Spleen (tissue), 11 donors: ENCODE results near the gene NLRP1. TPM values are rescaled to one million over a fixed set of nuclear protein-coding genes. Genes with fewer than 3 reads are reported as not detected.

Experiments used
- DNase-seq: peaks from one replicate; pipeline ENCODE4 v3.0.0-alpha.2; 2020
- H3K27ac ChIP-seq, 8 donors: fragments of 200-600 bp; sonication (generic) in 7 of 8; 1 replicate in 4 of 8; 2 replicates in 4 of 8; pipeline versions ENCODE4 v1.5.0 to v1.8.0; 2016 to 2021; ENCODE audit warnings: inconsistent platforms in 4 of 8, mild to moderate bottlenecking in 4 of 8, moderate library complexity in 1 of 8
- H3K27me3 ChIP-seq, 7 donors: fragments of 200-600 bp; sonication (generic) in 6 of 7; replicated peaks in 1 of 7; 1 replicate in 4 of 7; 2 replicates in 3 of 7; pipeline versions ENCODE4 v1.5.0 to v1.8.0; 2016 to 2021; ENCODE audit warnings: inconsistent platforms in 3 of 7, mild to moderate bottlenecking in 1 of 7
- H3K36me3 ChIP-seq, 6 donors: fragments of 200-600 bp; sonication (generic) in 5 of 6; 1 replicate in 4 of 6; 2 replicates in 2 of 6; pipeline versions ENCODE4 v1.5.0 to v1.8.0; 2016 to 2021; ENCODE audit warnings: inconsistent platforms in 2 of 6
- H3K4me1 ChIP-seq, 6 donors: fragments of 200-600 bp; sonication (generic) in 5 of 6; 1 replicate in 3 of 6; 2 replicates in 3 of 6; pipeline versions ENCODE4 v1.5.0 to v1.8.0; 2016 to 2021; ENCODE audit warnings: inconsistent platforms in 3 of 6
- H3K4me3 ChIP-seq, 8 donors: fragments of 200-600 bp; sonication (generic) in 7 of 8; 1 replicate in 4 of 8; 2 replicates in 4 of 8; pipeline versions ENCODE4 v1.5.0 to v1.8.0; 2016 to 2021; ENCODE audit warnings: inconsistent platforms in 4 of 8, mild to moderate bottlenecking in 4 of 8, moderate library complexity in 2 of 8
- H3K9me3 ChIP-seq, 8 donors: fragments of 200-600 bp; sonication (generic) in 7 of 8; 1 replicate in 4 of 8; 2 replicates in 4 of 8; pipeline versions ENCODE4 v1.5.0 to v1.8.0; 2016 to 2021; ENCODE audit warnings: inconsistent platforms in 4 of 8
- CTCF ChIP-seq, 11 experiments: fragments of 200-600 bp in 7 of 11; fragments of 450-650 bp in 4 of 11; sonication (generic) in 4 of 11; IDR thresholded peaks in 8 of 11; conservative IDR thresholded peaks in 3 of 11; 1 replicate in 7 of 11; 2 replicates in 4 of 11; pipeline versions ENCODE4 v1.4.0 to v1.8.0; 2016 to 2021; ENCODE audit warnings: antibody characterized with exemption in 11 of 11, inconsistent platforms in 4 of 11, mild to moderate bottlenecking in 1 of 11
- POLR2A ChIP-seq, 3 donors: fragments of 450-650 bp; IDR thresholded peaks; one replicate each; pipeline ENCODE4 v1.5.1; 2017; ENCODE audit warnings: antibody characterized with exemption in 3 of 3, mild to moderate bottlenecking in 1 of 3
- POLR2AphosphoS5 ChIP-seq, 3 donors: sonication (generic); formaldehyde crosslinking; IDR thresholded peaks; one replicate each; pipeline ENCODE4 v1.5.1; 2017; ENCODE audit warnings: antibody characterized with exemption in 3 of 3
- WGBS, 5 donors: extraction: QIAGEN DNeasy Blood & Tissue Kit in 3 of 5; methylation state at CpG; one replicate each; pipeline versions ENCODE4 v1.1.5 to v1.1.7; 2013 to 2018; 5-methylcytosine and 5-hydroxymethylcytosine counted together
- intact Hi-C: fragments of 100-400 bp; cut with DNase I; formaldehyde crosslinking; loops from one replicate; pipeline ENCODE4 v1.15.0; 2023; ENCODE audit warnings: low total_unique reads
- polyA plus RNA-seq, 3 donors: library from polyadenylated mRNA; stranded (reverse); fragments of 200-250 nt; gene quantifications; one replicate each; pipeline ENCODE4 v1.2.1, GENCODE V29; 2013
- total RNA-seq, 7 donors: library from RNA; depleted of rRNA in 3 of 7; stranded (reverse); fragments of >200 nt in 3 of 7; fragmentation: NEBNext Ultra II Directional in 4 of 7; extraction: Animal tissue kit (Norgen Biotek cat#: 25700) in 4 of 7; gene quantifications; one replicate each; pipeline versions ENCODE4 v1.1.0 to v1.2.1, GENCODE V29; 2016 to 2021
- donor health status: healthy with polysubstance abuse.
- donor health status: DM: no; HTN: no; CAD: no; lungs with moderate emphysema.
- donor health status: DM: no; HTN: no; CAD: no.
- donor health status: Bipolar disorder and iron deficiency.
- donor health status: healthy.
- donor health status: DM: no; HTN: no; CAD: no.
- donor health status: DM: yes; HTN: yes; CAD: no.

The NLRP1 gene
- total and polyA plus RNA-seq, 10 donors, result 34.7 to 145 (median 76.7) TPM

DNA sequence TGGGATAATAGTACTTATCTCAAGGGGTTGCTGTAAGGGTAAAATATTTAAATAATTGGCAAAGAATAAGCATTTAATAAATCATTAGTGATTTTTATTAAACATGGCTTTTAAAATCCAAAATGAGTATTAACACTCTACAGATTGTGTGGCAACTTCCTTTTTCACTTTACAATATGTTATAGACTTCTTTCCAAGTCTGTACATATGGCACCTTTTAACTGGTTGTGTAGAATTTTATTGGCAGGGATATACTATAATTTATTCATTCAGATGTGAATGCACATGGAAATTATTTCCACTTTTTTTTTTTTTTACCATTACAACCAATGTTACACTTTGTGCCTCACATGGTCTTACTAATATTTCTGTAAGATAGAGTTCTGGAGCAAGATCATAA is 15.7 kb upstream of the NLRP1 start:
- TF ChIP-seq POLR2A (IDR thresholded peaks at IDR 0.05) (no peak), POLR2AphosphoS5 (IDR thresholded peaks at IDR 0.05) (no peak), CTCF (IDR thresholded peaks at IDR 0.05 in 8 of 11, conservative IDR thresholded peaks at IDR 0.05 in 3 of 11) (no peak)
- peaks cover 0 to 72% (median 8%) of the 10 kb centered on the region in 7 donors for H3K27me3 ChIP-seq
- H3K36me3 ChIP-seq, result no peaks in the 10 kb centered on the region
- intact Hi-C loops, result no loop called here
- no peak overlapping the region for H3K4me3 ChIP-seq
- H3K4me1 ChIP-seq, result peaks cover 0 to 7% (median 0%) of the 10 kb centered on the region in 6 donors
- H3K27ac ChIP-seq, result no peak overlapping the region
- DNase-seq, result no peak
- H3K9me3 ChIP-seq, result no peaks in the 10 kb centered on the region

DNA sequence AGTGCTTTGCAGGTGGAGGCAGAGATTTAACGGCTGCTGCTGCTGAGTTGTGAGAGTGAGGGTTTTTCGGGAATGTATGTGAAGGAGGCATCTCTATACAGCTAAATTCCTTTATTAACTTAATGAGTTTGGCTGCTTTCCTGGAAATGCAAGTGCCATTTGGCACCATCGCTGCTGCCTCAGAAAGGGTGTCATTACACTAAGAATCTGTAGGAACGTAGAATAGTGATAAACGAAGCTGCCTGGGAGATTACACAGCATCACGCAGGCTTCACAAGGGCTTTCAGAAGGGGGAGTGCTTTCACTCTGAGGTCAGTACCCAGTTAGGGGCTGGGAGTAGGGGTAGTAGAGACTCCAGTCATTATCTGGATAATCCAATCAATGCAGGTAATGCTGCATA is 14.1 kb upstream of the NLRP1 start:
- WGBS, 5 donors, result 43 to 49% (median 45%) methylated on average over 6 of the region's 6 CpGs
- no peaks in the 10 kb centered on the region for H3K9me3 ChIP-seq
- H3K36me3 ChIP-seq, result no peaks in the 10 kb centered on the region
- intact Hi-C loops, result no loop called here
- no peak overlapping the region for H3K4me3 ChIP-seq
- H3K27me3 ChIP-seq, result peaks cover 0 to 76% (median 8%) of the 10 kb centered on the region in 7 donors
- H3K27ac ChIP-seq, result no peak overlapping the region
- peaks cover 0 to 7% (median 0%) of the 10 kb centered on the region in 6 donors for H3K4me1 ChIP-seq
- DNase-seq, result no peak
- TF ChIP-seq POLR2A (IDR thresholded peaks at IDR 0.05) (no peak), POLR2AphosphoS5 (IDR thresholded peaks at IDR 0.05) (no peak), CTCF (IDR thresholded peaks at IDR 0.05 in 8 of 11, conservative IDR thresholded peaks at IDR 0.05 in 3 of 11) (no peak)

DNA sequence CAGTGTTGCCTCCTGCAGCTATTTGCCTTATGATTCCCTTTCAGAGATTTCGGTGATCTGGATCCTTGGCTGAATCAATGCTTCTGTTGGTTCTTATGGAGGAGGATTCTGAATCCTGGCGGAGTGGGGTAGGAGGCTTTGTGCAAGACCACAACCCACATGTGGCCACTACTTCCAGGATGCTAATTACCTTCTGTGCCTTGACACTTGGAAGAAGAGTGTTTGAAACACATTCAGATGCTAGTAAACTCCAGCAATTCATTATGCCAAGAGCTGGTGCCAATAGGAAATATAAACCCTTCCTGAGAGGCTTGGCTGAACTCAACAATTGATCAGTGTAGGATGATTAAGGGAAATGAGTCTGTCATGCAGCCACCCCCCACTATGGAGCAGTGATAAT is 12.1 kb upstream of the NLRP1 start:
- no peak for TF ChIP-seq CTCF (IDR thresholded peaks at IDR 0.05 in 8 of 11, conservative IDR thresholded peaks at IDR 0.05 in 3 of 11)
- TF ChIP-seq POLR2A (IDR thresholded peaks at IDR 0.05), result no peak
- TF ChIP-seq POLR2AphosphoS5 (IDR thresholded peaks at IDR 0.05), result no peak
- peaks cover 0 to 84% (median 8%) of the 10 kb centered on the region in 7 donors for H3K27me3 ChIP-seq
- peaks cover 0 to 7% (median 0%) of the 10 kb centered on the region in 6 donors for H3K4me1 ChIP-seq
- WGBS, 5 donors, result 88 to 92% (median 89%) methylated on average over 2 of the region's 2 CpGs
- H3K36me3 ChIP-seq, result no peaks in the 10 kb centered on the region
- no peak overlapping the region for H3K27ac ChIP-seq
- intact Hi-C loops, result no loop called here
- no peaks in the 10 kb centered on the region for H3K9me3 ChIP-seq
- no peak overlapping the region for H3K4me3 ChIP-seq
- DNase-seq, result no peak

DNA sequence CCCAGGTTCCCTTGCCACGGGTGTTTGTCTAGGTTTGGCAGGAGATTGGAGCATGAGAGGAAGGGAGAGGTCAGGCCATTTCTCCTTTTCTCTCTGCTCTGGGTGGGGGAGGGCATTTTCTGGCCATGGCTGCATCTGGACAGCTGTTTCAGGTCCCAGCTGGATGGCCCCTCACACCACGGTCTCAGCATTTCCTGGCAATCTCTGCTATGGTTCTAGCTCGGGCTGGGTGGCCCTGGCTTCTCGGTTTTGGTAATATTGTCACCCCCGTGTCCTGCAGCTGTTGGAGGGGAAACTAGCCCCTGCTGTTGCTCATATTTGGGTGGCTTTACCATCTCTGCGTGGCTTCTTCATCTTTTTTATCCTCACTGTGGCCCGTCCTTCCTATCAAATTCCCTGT is 11.5 kb upstream of the NLRP1 start:
- no peak for DNase-seq
- Histone ChIP-seq H3K4me1 (peaks cover 0 to 7% (median 0%) of the 10 kb centered on the region in 6 donors), H3K4me3 (no peak overlapping the region), H3K27ac (no peak overlapping the region), H3K36me3 (no peaks in the 10 kb centered on the region), H3K27me3 (peaks cover 0 to 79% (median 8%) of the 10 kb centered on the region in 7 donors), H3K9me3 (no peaks in the 10 kb centered on the region)
- intact Hi-C loops, result no loop called here
- 41 to 51% (median 47%) methylated on average over 7 of the region's 7 CpGs for WGBS, 5 donors
- TF ChIP-seq CTCF (IDR thresholded peaks at IDR 0.05 in 8 of 11, conservative IDR thresholded peaks at IDR 0.05 in 3 of 11), result no peak
- no peak for TF ChIP-seq POLR2AphosphoS5 (IDR thresholded peaks at IDR 0.05)
- no peak for TF ChIP-seq POLR2A (IDR thresholded peaks at IDR 0.05)
